ENCODE measurements around the gene IMPDH1. TPM values are rescaled to one million over a fixed set of nuclear protein-coding genes. Genes with fewer than 3 reads are reported as not detected.

The IMPDH1 gene
- total RNA-seq, 2 donors from 2014 or later = 48.1 to 59.7 TPM

GRCh38 chr7:128434413-128435326 is 24.9 kb upstream of the IMPDH1 start:
- Histone ChIP-seq H3K27ac (no peak overlapping the region), H3K4me3 (no peak overlapping the region), H3K4me1 (ENCODE audit: control insufficient read depth in 1 of 2, low read depth in 2 of 2) (no peaks in the 10 kb centered on the region), H3K9me3 (no peaks in the 10 kb centered on the region), H3K36me3 (no peaks in the 10 kb centered on the region), H3K27me3 (replicated peaks; ENCODE audit: insufficient read depth) (no peaks in the 10 kb centered on the region)
- no peak for DNase-seq (ENCODE audit: low spot score)
- ATAC-seq (ENCODE audit: insufficient number of reproducible peaks, low FRiP score, low read depth) = no peak
- TF ChIP-seq, protein P1, sequence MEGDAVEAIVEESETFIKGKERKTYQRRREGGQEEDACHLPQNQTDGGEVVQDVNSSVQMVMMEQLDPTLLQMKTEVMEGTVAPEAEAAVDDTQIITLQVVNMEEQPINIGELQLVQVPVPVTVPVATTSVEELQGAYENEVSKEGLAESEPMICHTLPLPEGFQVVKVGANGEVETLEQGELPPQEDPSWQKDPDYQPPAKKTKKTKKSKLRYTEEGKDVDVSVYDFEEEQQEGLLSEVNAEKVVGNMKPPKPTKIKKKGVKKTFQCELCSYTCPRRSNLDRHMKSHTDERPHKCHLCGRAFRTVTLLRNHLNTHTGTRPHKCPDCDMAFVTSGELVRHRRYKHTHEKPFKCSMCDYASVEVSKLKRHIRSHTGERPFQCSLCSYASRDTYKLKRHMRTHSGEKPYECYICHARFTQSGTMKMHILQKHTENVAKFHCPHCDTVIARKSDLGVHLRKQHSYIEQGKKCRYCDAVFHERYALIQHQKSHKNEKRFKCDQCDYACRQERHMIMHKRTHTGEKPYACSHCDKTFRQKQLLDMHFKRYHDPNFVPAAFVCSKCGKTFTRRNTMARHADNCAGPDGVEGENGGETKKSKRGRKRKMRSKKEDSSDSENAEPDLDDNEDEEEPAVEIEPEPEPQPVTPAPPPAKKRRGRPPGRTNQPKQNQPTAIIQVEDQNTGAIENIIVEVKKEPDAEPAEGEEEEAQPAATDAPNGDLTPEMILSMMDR (IDR thresholded peaks at IDR 0.05) = no peak

GRCh38 chr7:128431754-128432153 is 22.0 kb upstream of the IMPDH1 start:
- TF ChIP-seq, protein P1 (IDR thresholded peaks at IDR 0.05) = no peak
- no peak for ATAC-seq (ENCODE audit: insufficient number of reproducible peaks, low FRiP score, low read depth)
- DNase-seq (ENCODE audit: low spot score) = no peak
- H3K4me3 ChIP-seq = no peak overlapping the region
- no peaks in the 10 kb centered on the region for H3K36me3 ChIP-seq
- no peak overlapping the region for H3K27ac ChIP-seq
- no peaks in the 10 kb centered on the region for H3K4me1 ChIP-seq (ENCODE audit: control insufficient read depth in 1 of 2, low read depth in 2 of 2)
- no peaks in the 10 kb centered on the region for H3K27me3 ChIP-seq (replicated peaks; ENCODE audit: insufficient read depth)
- no peaks in the 10 kb centered on the region for H3K9me3 ChIP-seq

GRCh38 chr7:128431221-128431620 is 21.4 kb upstream of the IMPDH1 start:
- TF ChIP-seq, protein P1 (IDR thresholded peaks at IDR 0.05) = no peak
- DNase-seq (ENCODE audit: low spot score) (no peak), ATAC-seq (ENCODE audit: insufficient number of reproducible peaks, low FRiP score, low read depth) (no peak)
- no peaks in the 10 kb centered on the region for H3K36me3 ChIP-seq
- H3K4me1 ChIP-seq (ENCODE audit: control insufficient read depth in 1 of 2, low read depth in 2 of 2) = no peaks in the 10 kb centered on the region
- H3K9me3 ChIP-seq = no peaks in the 10 kb centered on the region
- no peak overlapping the region for H3K27ac ChIP-seq
- H3K4me3 ChIP-seq = no peak overlapping the region
- H3K27me3 ChIP-seq (replicated peaks; ENCODE audit: insufficient read depth) = no peaks in the 10 kb centered on the region

GRCh38 chr7:128430207-128430606 is 20.4 kb upstream of the IMPDH1 start:
- H3K4me3 ChIP-seq = no peak overlapping the region
- DNase-seq (ENCODE audit: low spot score) (no peak), ATAC-seq (ENCODE audit: insufficient number of reproducible peaks, low FRiP score, low read depth) (no peak)
- no peaks in the 10 kb centered on the region for H3K9me3 ChIP-seq
- H3K27me3 ChIP-seq (replicated peaks; ENCODE audit: insufficient read depth) = no peaks in the 10 kb centered on the region
- no peak overlapping the region for H3K27ac ChIP-seq
- no peaks in the 10 kb centered on the region for H3K4me1 ChIP-seq (ENCODE audit: control insufficient read depth in 1 of 2, low read depth in 2 of 2)
- no peaks in the 10 kb centered on the region for H3K36me3 ChIP-seq
- TF ChIP-seq, protein P1 (IDR thresholded peaks at IDR 0.05) = no peak

DNA sequence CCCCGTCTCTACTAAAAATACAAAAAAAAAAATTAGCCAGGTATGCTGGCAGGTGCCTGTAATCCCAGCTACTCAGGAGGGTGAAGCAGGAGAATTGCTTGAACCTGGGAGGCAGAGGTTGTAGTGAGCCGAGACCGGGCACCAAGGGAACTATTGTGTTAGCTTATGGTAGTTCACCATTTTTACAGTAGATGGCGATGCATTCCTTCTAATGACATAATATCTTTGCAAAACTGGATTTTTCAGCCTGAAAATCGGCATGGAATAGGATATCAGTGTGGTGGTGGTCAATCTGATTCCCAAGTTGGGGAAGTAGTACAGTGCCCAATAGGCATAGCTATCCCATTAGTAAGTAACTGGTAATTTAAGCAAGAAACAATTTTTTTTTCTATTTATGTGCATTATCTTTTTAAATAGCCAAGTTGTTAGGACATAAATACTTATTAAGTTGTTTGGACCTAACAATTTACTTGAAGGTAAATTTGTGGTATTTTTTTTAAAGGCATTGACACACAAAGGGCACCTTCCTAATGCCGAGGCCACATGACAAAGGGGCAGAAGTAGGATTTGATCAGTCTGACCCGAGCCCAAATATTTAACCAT is 17.6 kb upstream of the IMPDH1 start:
- no peaks in the 10 kb centered on the region for H3K4me1 ChIP-seq (ENCODE audit: control insufficient read depth in 1 of 2, low read depth in 2 of 2)
- H3K36me3 ChIP-seq = no peaks in the 10 kb centered on the region
- H3K27ac ChIP-seq = no peak overlapping the region
- no peaks in the 10 kb centered on the region for H3K9me3 ChIP-seq
- ATAC-seq (ENCODE audit: insufficient number of reproducible peaks, low FRiP score, low read depth) (peak; percentile 54), DNase-seq (ENCODE audit: low spot score) (no peak)
- no peaks in the 10 kb centered on the region for H3K27me3 ChIP-seq (replicated peaks; ENCODE audit: insufficient read depth)
- TF ChIP-seq, protein P1 (IDR thresholded peaks at IDR 0.05) = peak; percentile 80
- H3K4me3 ChIP-seq = no peak overlapping the region

Data from thoracic aorta (tissue), 2 donors.